SK-N-SH (cell line): Measurements from ENCODE around the gene MORC1.

Experiments used
- CTCF ChIP-seq: fragments of 200-600 bp; sonication (generic); IDR thresholded peaks from 2 replicates; pipeline ENCODE4 v1.6.1; 2017; ENCODE audit warnings: antibody characterized with exemption, mild to moderate bottlenecking, moderate library complexity
- IRF3 ChIP-seq: fragments of 150-350 bp; IDR thresholded peaks from 2 replicates; pipeline ENCODE4 v1.6.1; 2016; ENCODE audit warnings: mild to moderate bottlenecking, low read depth, low read length
- JUND ChIP-seq: IDR thresholded peaks from 2 replicates; pipeline ENCODE4 v1.4.0; 2012
- MAX ChIP-seq: IDR thresholded peaks from 2 replicates; pipeline ENCODE4 v1.4.0; 2012; ENCODE audit warnings: low read depth
- MXI1 ChIP-seq: IDR thresholded peaks from 2 replicates; pipeline ENCODE4 v1.6.1; 2012; ENCODE audit warnings: mild to moderate bottlenecking, low read depth, low read length, improper control_type of control experiment
- PBX3 ChIP-seq: IDR thresholded peaks from 2 replicates; pipeline ENCODE4; 2012
- POLR2AphosphoS5 ChIP-seq: IDR thresholded peaks from 2 replicates; pipeline ENCODE4 v1.6.1; 2012; ENCODE audit warnings: low read depth, low read length
- RAD21 ChIP-seq: IDR thresholded peaks from 2 replicates; pipeline ENCODE4 v1.6.1; 2012; ENCODE audit warnings: mild to moderate bottlenecking, low read length
- RFX5 ChIP-seq: IDR thresholded peaks from 2 replicates; pipeline ENCODE4 v1.6.1; 2012; ENCODE audit warnings: mild to moderate bottlenecking, improper control_type of control experiment, low read length
- USF1 ChIP-seq: IDR thresholded peaks from 2 replicates; pipeline ENCODE4 v1.4.0; 2012; ENCODE audit warnings: low read depth, borderline replicate concordance

GRCh38 chr3:109125902-109126301, 8.0 kb upstream of the MORC1 start:
- no peak for TF ChIP-seq RAD21
- no peak for TF ChIP-seq CTCF
- no peak for TF ChIP-seq IRF3
- no peak for TF ChIP-seq MAX
- no peak for TF ChIP-seq MXI1
- TF ChIP-seq JUND: no peak
- no peak for TF ChIP-seq RFX5
- no peak for TF ChIP-seq USF1
- no peak for TF ChIP-seq POLR2AphosphoS5
- TF ChIP-seq PBX3: no peak
